DOHH2 (cell line): Measurements from ENCODE around the gene SLC47A1.
"Not testable (repeated sequence)": the region's sequence is repeated elsewhere in the genome, so short reads cannot be mapped to it uniquely, and the experiment has no call there.

Experiments used
- H3F3A ChIP-seq: fragments of 200-600 bp; sonication (generic), shearing (Covaris generic); 2 replicates; pipeline ENCODE4 v1.6.0; 2016; ENCODE audit warnings: antibody characterized with exemption, mild to moderate bottlenecking; ENCODE audit not compliant: control insufficient read depth, insufficient read depth
- H3K27ac ChIP-seq: fragments of 200-600 bp; sonication (generic); 2 replicates; pipeline ENCODE4 v1.5.1; 2014; ENCODE audit warnings: low read depth, mild to moderate bottlenecking, low read length, moderate library complexity
- H3K27me3 ChIP-seq: fragments of 200-600 bp; sonication (generic); 2 replicates; pipeline ENCODE4 v1.6.1; 2014; ENCODE audit warnings: mild to moderate bottlenecking, low read length, mixed read lengths; ENCODE audit not compliant: control insufficient read depth
- H3K36me3 ChIP-seq: fragments of 200-600 bp; sonication (generic); 2 replicates; pipeline ENCODE4 v1.6.1; 2014; ENCODE audit warnings: mild to moderate bottlenecking, low read length, moderate library complexity, mixed read lengths; ENCODE audit not compliant: control insufficient read depth
- H3K4me1 ChIP-seq: fragments of 200-600 bp; sonication (generic); 2 replicates; pipeline ENCODE4 v1.6.1; 2014; ENCODE audit warnings: mild to moderate bottlenecking, low read length, mixed read lengths; ENCODE audit not compliant: control insufficient read depth
- H3K4me2 ChIP-seq: fragments of 200-600 bp; sonication (generic); 2 replicates; pipeline ENCODE4 v1.6.0; 2014; ENCODE audit warnings: mild to moderate bottlenecking, low read length, moderate library complexity
- H3K4me3 ChIP-seq: fragments of 200-600 bp; sonication (generic); 2 replicates; pipeline ENCODE4 v1.5.1; 2014; ENCODE audit warnings: mild to moderate bottlenecking, low read length, mixed read lengths
- H3K79me2 ChIP-seq: fragments of 200-600 bp; sonication (generic); 2 replicates; pipeline ENCODE4 v1.6.1; 2014; ENCODE audit warnings: mild to moderate bottlenecking, low read length, mixed read lengths; ENCODE audit not compliant: control insufficient read depth
- H3K9me2 ChIP-seq: fragments of 200-600 bp; sonication (generic); replicated peaks from 2 replicates; pipeline ENCODE4 v1.6.1; 2014; ENCODE audit warnings: mild to moderate bottlenecking, low read length, mixed read lengths; ENCODE audit not compliant: control insufficient read depth
- H3K9me3 ChIP-seq: fragments of 200-600 bp; sonication (generic); 2 replicates; pipeline ENCODE4 v1.6.1; 2014; ENCODE audit warnings: antibody characterized with exemption, low read length, mixed read lengths; ENCODE audit not compliant: control insufficient read depth, insufficient read depth
- H4K20me1 ChIP-seq: fragments of 200-600 bp; sonication (generic); 2 replicates; pipeline ENCODE4 v1.6.0; 2014; ENCODE audit warnings: low read depth, mild to moderate bottlenecking, antibody characterized with exemption, low read length, moderate library complexity; ENCODE audit not compliant: control insufficient read depth, insufficient read depth
- EZH2phosphoT487 ChIP-seq: fragments of 200-600 bp; sonication (generic); IDR thresholded peaks from 2 replicates; pipeline ENCODE4 v1.6.1; 2017; ENCODE audit warnings: borderline replicate concordance, mild to moderate bottlenecking, antibody characterized with exemption, low read length, moderate library complexity, mixed read lengths
- TF ChIP-seq, protein P1 (sequence below): fragments of 200-600 bp; sonication (generic); IDR thresholded peaks from one replicate; pipeline ENCODE4 v1.5.1; 2014; ENCODE audit warnings: antibody characterized with exemption, mild to moderate bottlenecking, low read depth, low read length; ENCODE audit not compliant: poor library complexity, severe bottlenecking

The SLC47A1 gene

DNA sequence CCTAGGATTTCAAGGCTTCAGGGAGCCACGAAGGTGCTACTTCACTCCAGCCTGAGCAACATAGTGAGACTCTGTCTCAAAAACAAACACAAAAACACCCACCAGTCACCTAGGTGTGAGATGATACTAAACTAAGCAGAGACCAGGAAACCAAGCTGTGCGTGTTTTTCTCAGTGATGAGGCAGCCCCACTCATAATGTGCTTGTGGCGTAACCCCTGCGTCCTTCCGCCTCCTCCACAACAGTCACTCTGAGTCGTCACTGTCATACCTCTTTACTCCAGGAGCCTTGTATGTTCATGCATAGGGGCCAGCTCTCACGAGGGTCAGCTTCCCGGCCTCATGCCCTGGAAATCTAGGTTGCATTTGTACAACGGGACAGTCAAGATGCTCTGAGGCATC, 31.1 kb upstream of the SLC47A1 start:
- Histone ChIP-seq H3K27ac (no peak overlapping the region), H3K9me2 (no peaks in the 10 kb centered on the region), H3K4me1 (peaks cover 18% of the 10 kb centered on the region), H3K4me2 (peak overlapping the region; percentile 31), H3F3A (no peaks in the 10 kb centered on the region), H3K27me3 (no peaks in the 10 kb centered on the region), H4K20me1 (no peaks in the 10 kb centered on the region), H3K9me3 (no peaks in the 10 kb centered on the region), H3K4me3 (no peak overlapping the region), H3K79me2 (no peaks in the 10 kb centered on the region), H3K36me3 (no peaks in the 10 kb centered on the region)
- TF ChIP-seq EZH2phosphoT487, result no peak
- TF ChIP-seq, protein P1, sequence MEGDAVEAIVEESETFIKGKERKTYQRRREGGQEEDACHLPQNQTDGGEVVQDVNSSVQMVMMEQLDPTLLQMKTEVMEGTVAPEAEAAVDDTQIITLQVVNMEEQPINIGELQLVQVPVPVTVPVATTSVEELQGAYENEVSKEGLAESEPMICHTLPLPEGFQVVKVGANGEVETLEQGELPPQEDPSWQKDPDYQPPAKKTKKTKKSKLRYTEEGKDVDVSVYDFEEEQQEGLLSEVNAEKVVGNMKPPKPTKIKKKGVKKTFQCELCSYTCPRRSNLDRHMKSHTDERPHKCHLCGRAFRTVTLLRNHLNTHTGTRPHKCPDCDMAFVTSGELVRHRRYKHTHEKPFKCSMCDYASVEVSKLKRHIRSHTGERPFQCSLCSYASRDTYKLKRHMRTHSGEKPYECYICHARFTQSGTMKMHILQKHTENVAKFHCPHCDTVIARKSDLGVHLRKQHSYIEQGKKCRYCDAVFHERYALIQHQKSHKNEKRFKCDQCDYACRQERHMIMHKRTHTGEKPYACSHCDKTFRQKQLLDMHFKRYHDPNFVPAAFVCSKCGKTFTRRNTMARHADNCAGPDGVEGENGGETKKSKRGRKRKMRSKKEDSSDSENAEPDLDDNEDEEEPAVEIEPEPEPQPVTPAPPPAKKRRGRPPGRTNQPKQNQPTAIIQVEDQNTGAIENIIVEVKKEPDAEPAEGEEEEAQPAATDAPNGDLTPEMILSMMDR, result no peak

DNA sequence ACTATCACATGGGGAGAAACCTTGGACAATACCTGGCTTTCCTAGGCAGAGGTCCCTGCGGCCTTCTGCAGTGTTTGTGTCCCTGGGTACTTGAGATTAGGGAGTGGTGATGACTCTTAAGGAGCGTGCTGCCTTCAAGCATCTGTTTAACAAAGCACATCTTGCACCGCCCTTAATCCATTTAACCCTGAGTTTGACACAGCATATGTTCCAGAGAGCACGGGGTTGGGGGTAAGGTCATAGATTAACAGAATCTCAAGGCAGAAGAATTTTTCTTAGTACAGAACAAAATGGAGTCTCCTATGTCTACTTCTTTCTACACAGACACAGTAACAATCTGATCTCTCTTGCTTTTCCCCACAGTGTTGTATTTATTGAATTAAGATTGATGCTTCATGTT, 28.1 kb upstream of the SLC47A1 start:
- H3F3A ChIP-seq, H4K20me1 ChIP-seq, H3K9me2 ChIP-seq, H3K27me3 ChIP-seq, H3K4me3 ChIP-seq, H3K36me3 ChIP-seq, H3K9me3 ChIP-seq, H3K4me2 ChIP-seq, H3K27ac ChIP-seq, H3K79me2 ChIP-seq: not testable (repeated sequence)
- peaks cover 32% of the 10 kb centered on the region for H3K4me1 ChIP-seq

DNA sequence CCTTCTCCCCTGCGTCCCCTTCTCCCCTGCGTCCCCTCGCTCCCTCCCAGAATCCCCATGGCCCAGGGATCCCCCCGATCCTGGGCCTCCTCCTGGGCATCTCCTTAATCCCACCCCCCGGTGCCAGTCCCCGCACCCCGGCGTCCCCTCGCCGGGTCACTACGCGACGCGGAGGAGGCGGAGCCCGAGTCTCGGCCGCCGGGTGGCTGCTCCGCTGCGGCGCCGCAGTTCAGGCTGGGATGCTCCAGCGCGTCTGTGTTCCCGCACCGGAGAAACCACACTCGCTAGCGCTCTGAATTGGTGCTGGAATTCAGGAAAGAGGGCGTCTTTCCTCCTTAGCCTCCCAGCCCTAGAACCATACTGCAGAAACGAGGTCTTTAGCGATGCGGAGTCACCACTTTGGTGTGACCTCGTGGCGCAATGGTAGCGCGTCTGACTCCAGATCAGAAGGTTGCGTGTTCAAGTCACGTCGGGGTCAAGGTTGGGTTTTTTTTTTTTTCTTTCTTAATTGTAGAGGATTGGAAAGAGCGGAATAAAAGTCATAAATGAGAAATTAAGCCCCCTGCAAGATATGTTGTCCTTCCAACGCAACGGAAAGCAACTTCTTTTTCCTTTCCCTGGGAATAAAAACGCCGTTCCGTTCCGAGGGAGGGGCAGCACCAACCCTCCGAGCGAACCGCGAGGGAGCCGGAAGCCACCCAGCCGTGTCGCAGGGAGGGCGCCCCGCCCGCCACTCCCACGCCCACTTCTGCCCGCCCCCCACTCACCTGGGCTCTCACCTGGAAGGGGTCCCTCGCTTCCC, 25.7 kb upstream of the SLC47A1 start:
- no peak overlapping the region for H3K27ac ChIP-seq
- H3K9me3 ChIP-seq, result no peaks in the 10 kb centered on the region
- peak overlapping the region; percentile 91 for H3K4me3 ChIP-seq
- peaks cover 3% of the 10 kb centered on the region; the same call in 1 of the 2 replicates for H3K27me3 ChIP-seq
- peaks cover 25% of the 10 kb centered on the region for H3K4me1 ChIP-seq
- no peaks in the 10 kb centered on the region for H3K79me2 ChIP-seq
- peaks cover 8% of the 10 kb centered on the region for H3F3A ChIP-seq
- H3K36me3 ChIP-seq, result no peaks in the 10 kb centered on the region
- no peaks in the 10 kb centered on the region for H3K9me2 ChIP-seq
- TF ChIP-seq EZH2phosphoT487, result no peak
- TF ChIP-seq, protein P1, result no peak
- H4K20me1 ChIP-seq, result no peaks in the 10 kb centered on the region
- H3K4me2 ChIP-seq, result peak overlapping the region; percentile 79

DNA sequence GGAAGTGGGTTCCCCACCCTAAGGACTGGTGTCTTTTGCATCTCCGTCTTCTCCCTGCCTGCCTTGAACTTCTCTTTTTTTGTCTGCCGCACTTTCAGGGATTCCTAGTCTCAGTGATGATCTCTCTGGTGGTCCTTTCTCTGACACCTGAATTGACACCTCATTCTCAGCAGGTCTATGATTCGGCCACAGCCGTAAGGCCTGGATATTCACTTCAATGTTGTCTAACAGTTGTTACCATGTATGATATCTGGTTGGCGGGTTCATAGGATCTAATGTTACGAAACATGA, 25.1 kb upstream of the SLC47A1 start:
- H3K9me3 ChIP-seq, result no peaks in the 10 kb centered on the region
- H4K20me1 ChIP-seq, result no peaks in the 10 kb centered on the region
- peaks cover 3% of the 10 kb centered on the region; the same call in 1 of the 2 replicates for H3K27me3 ChIP-seq
- TF ChIP-seq, protein P1, result no peak
- TF ChIP-seq EZH2phosphoT487, result no peak
- H3F3A ChIP-seq, result peaks cover 8% of the 10 kb centered on the region
- H3K9me2 ChIP-seq, result no peaks in the 10 kb centered on the region
- no peak overlapping the region for H3K27ac ChIP-seq
- peak overlapping the region; percentile 79 for H3K4me2 ChIP-seq
- no peaks in the 10 kb centered on the region for H3K36me3 ChIP-seq
- H3K4me1 ChIP-seq, result peaks cover 20% of the 10 kb centered on the region
- H3K79me2 ChIP-seq, result no peaks in the 10 kb centered on the region
- peak overlapping the region; percentile 91 for H3K4me3 ChIP-seq

DNA sequence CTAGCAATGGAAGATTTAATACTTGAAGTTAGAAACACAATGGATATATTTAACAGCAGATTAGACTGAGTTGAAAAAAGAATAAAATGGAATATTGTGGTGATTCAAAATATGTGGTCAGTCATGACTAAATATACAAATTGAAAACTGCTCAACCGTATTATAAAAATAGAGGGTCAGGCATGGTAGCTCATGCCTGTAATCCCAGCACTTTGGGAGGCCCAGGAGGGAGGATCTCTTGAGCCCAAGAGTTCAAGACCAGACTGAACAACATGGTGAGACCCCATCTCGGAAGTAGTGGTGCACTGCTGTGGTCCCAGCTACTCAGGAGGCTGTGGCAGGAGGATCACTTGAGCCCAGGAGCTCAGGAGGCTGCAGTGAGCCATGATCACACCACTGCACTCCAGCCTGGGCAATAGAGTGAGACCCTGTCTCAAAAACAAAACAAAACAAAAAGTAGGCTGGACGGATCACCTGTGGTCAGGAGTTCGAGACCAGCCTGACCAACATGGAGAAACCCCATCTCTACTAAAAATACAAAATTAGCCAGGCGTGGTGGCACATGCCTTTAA, 24.3 kb upstream of the SLC47A1 start:
- not testable (repeated sequence) for H3K27ac ChIP-seq, H3K4me3 ChIP-seq, H3K9me2 ChIP-seq, H3F3A ChIP-seq, H3K36me3 ChIP-seq, H4K20me1 ChIP-seq, H3K27me3 ChIP-seq, H3K79me2 ChIP-seq, H3K9me3 ChIP-seq
- H3K4me1 ChIP-seq, result peaks cover 20% of the 10 kb centered on the region
- H3K4me2 ChIP-seq, result 0 out of 2 replicates have a peak overlapping the region, but pooled peaks have one; percentile 79
